ENCODE data around the gene PPP1R17.

PPP1R17 gene

DNA sequence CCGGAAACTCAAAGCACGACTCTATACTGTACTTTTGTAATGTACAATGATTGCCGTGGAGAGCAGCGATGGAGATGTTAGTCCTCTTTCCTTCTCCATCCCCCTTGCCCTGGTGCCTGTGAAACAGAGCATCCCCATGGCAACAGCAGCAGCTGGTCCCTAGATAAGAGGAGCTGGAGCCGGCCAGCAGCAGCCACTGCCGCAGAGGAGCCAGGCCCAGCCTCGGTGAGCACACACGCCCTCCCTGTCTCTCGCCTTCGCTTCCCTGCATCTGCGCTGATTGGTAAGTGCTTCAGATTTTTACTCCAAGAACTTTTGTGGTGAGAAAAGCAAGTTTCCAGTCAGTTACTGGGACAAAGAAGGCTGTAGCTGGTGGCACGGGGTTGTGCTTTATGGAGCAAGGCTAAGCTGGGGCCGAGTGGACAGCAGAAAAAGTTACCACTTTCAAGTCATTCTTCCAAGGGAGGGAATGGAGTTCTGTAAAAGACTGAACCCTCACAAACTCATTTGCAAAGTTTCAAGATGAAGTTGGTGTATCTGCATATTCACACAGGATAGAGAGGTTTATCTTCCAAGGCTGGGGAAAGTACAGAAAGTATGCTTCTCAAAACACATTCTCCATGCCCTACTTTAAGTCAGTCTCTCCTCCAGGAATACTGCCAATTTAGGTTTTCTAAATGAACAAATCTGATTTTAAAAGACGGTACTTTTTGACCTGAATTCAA lies at the start of gene PPP1R17:
TSS of gene PPP1R17 (plus strand) at position 192 of the 725 bp plus-strand sequence. CDS start 5,227 bp downstream, outside the sequence.
- DNase-seq (ENCODE audit: low read depth), result no peak

DNA sequence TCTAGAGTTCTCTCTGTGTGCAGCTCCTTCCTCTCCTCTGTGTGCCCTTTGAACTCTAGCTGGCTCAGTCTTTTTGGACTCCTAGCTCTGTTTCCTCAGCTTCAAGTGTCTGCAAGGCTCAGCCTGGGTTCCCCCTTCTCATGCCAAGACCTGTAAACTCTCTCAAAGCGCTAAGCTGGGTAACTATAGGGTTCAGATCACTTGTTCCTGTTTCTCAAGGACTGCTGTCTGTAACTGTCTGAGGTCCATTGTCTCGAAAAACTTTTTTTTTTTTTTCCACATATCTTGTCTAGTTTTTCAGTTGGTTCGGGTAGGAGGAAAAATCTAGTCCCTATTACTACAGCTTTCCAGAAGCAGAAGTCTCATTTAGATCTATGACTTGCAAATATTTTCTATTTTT lies 46.6 kb upstream of the PPP1R17 start:
- DNase-seq (ENCODE audit: low read depth), result no peak

DNA sequence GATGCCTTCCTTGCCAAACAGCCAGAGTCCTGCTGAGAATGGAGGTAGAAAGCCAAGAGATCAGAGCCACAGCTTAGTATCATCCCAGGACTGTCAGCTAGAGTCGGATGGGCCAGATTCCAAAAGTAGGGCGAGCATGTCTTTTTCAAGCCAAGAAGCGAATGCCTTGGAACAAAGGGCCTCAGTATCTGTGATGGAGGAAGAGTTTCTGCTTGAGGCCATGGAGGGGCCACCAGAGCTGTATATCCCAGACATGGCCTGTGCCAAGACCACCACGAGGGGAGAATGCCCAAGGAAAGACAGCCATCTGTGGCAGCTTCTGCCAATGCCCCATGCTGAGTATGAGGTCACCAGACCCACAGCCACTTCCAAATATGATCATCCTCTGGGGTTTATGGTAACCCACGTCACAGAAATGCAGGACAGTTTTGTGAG lies 44.3 kb upstream of the PPP1R17 start:
- no peak for DNase-seq (ENCODE audit: low read depth)

DNA sequence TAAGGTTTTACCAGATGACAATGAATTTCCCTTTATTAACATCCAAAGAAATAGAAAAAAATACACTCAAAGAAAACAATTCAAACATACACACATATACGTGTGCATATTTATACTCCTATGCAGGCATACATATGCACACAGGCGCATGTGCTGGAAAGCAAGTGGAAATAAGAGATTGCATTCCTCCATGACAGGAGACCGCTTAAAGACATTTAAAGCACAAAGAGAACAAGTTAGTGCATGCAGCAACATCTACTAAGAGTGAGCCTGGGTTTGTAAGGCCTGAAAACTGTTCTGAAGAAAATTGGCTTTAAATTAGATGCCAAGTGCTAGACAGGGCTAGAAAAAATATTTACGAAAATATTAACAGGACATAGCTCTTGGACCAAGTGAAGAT lies 40.1 kb upstream of the PPP1R17 start:
- DNase-seq (ENCODE audit: low read depth), result no peak

DNA sequence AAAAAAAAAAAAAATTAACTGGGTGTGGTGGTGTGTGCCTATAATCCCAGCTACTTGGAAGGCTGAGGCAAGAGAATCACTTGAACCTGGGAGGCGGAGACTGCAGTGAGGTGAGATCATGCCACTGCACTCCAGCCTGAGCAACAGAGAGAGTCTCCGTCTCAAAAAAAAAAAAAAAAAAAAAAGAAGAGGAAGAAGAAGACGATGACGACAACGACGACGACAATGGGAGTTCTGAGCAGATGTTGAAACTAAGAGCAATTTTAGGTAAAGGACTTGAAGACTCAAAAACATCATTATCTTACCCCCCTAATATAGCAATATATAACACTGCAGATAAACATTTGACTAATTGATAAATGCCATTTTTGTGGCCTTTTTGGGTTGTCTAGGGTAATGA lies 39.5 kb upstream of the PPP1R17 start:
- no peak for DNase-seq (ENCODE audit: low read depth)

DNA sequence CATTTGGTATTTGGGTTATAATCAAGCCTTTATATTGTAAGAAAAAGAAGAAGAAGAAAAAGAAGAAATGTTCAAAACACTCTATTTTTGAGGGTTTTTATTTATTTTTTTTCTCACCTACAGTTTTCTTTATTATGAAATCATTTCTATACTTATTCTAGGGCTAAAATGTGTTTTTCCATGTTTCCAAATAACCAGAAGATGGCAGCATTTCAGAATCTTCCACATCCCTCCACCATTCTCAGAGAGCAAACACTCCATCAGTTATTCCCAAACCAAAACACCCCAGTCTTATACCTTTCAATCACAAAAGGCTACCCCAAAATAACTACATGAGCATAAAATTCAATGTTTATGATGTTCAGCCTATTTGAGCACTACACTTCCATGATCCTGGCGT lies 38.7 kb upstream of the PPP1R17 start:
- DNase-seq (ENCODE audit: low read depth), result no peak

DNA sequence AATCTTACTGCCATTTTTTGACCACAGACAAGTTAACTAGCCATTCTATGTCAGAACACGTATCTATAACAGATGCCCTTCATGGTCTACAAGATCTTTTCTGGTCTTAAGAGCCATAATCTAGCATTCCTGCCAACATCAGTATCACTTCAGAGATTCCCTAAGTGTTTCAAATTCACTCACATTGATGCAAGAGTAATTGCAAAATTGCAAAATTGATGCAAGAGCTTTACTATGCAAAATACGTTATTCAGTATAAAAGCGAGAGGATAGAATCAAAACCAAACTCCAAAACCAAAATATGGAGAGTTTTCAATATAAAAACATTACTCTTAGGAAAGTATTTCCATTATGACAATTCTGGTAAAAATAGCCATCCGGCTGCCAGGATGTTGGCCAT lies 38.1 kb upstream of the PPP1R17 start:
- no peak for DNase-seq (ENCODE audit: low read depth)

DNA sequence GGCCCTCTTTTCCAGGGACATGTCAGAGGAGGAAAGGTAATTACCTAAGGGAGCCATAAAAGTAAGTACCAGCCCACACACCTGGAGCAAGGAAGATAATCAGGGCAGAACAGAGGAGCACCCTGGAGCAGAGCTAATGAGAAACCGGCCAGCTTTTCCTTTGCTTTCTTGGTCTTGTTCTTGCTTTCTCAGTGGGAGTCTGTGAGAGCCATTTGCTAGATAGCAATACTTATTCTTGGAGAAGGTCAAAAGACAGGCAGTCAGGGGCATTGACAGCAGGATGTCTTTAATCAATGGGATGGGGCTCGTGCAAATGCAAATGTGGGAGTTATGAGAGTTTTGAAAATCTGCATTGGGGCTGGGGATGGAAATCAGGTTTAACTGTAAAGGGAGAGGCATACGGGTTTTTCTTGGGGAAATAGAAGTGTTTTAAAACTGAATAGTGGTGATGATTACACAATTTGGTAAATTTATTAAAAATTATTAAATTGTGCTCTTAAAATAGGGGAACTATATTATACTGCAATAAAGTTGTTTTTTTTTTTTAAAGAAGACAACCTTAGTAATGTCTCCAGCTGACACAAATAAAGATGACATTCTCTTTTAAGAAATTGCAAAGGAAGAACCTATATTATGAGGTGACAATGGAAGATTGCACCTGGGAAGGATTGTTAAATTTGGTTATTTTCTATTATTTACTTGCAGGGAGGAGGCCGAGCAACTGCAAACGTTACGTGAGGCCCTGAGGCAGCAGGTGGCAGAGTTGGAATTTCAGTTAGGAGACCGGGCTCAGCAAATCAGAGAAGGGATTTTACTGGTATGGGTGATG lies 35.6 kb upstream of the PPP1R17 start:
- no peak for DNase-seq (ENCODE audit: low read depth)

DNA sequence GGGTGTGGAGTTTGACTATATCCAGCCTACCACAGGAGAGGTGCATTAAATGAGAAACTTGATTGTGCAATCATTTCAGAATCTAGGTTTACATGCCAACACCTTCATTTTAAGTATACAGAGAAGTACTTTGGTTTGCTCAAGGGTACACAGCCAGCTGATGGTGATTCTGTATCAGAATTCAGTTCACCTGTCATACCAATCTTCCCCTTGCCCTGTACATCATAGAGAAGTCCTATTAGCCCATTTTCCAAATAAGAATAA lies 35.0 kb upstream of the PPP1R17 start:
- DNase-seq (ENCODE audit: low read depth), result no peak

DNA sequence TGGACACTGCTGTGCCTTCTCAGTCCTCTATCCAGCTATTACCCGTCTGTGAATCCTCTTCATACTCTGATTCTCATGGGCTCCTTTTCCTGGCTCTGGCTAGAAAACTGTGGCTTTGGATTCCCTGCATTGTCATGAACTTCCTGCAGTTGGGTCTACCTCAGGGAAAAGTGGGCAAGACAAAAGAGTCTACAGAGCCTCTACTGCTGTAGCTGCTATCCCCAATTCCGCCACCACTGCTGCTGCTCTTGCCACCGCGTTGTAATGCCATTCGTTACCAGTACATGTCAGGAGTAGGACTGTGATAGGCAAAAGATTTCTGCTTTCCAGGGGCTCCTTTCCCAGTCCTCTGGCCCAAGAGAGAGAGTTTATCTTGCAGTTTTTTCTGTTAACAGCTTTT lies 23.9 kb upstream of the PPP1R17 start:
- no peak for DNase-seq (ENCODE audit: low read depth)

DNA sequence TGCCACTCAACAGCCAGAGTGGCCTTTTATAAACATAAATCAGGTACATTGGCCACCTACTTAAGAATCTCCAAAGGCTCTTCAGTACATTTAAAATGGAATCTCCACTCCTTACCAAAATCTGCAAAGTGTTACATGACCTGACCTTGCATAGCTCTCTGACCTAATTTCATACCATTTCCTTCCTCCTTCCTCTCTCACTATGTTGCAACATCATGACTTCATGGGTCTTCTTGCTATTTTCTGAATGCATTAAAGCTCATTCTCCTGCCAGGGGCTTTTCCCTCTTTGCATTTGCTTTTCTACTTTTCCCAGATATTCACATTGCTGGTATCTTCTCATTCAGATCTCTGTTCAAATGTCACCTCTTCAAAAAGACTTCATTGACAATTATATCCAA lies 22.1 kb upstream of the PPP1R17 start:
- DNase-seq (ENCODE audit: low read depth), result no peak

DNA sequence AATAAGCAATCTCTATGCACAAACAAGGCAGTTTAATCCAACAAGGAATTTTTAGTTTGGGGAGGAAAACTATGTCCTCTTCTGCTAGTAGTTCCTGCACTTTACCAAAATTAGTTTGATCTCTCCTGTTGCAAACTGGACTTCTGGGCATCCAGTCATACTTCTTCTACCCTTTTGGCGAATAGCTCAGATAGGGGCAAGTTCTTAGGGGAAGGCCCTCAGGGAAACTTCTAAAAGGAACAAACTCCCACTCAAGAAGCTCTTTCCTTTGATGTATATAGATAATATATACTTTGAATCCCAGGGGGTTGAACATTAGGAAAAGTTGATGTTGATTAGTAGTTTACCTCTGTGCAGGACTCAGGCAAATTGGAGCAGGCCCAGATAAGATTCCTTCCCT lies 21.5 kb upstream of the PPP1R17 start:
- no peak for DNase-seq (ENCODE audit: low read depth)

DNA sequence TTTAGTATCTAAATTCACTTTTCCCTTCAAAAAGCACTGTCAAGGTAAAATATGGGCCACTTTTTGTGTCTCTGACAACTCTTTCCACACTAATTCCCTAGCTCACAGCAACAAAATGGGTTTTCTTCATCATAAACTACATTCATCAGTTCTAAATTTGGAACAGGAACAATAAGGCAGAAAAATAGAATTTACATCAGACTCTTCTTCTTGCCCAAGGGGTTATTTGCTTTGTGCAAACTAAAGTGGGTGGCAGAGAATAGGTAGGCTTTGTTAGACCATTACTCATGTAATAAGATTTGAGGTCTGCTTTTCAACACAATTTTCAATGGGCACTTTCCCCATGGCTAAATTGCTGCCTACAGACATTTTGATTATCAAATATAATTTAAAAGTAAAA lies 17.6 kb upstream of the PPP1R17 start:
- DNase-seq (ENCODE audit: low read depth), result no peak

DNA sequence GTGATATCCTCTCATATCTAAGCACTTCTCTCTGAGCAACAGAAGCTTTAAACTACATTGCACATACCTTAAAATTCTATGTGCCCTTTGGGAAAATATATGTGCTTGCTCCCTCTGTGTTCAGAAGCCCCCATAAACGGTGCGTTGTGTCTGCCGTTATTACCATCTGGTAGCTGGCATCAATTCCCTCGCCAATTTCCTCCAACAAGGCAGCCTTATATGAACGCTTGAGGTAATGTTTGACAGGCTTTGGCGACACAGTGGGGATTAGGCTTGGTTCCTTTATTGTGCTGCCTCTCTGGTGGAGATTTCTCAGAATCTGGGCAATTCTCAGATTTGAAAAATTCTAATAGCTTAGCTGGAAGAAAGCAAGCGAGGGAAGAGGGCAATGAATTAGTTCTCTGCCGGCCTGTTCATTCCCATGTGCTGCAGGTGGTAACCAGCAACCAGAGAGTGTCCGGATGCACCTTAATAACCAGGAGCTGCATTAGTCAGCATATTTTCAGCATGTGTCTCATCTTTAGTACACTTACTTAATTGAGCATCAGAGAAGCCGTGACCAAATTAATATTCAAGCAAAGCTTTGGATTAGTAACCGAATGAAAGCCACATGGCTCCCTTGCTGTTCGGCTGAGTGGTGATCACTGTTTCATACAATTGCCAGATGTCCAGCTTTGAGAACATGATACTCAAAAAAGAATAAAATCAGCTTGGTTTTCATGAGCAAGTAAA lies 7.3 kb upstream of the PPP1R17 start:
- no peak for DNase-seq (ENCODE audit: low read depth)

DNA sequence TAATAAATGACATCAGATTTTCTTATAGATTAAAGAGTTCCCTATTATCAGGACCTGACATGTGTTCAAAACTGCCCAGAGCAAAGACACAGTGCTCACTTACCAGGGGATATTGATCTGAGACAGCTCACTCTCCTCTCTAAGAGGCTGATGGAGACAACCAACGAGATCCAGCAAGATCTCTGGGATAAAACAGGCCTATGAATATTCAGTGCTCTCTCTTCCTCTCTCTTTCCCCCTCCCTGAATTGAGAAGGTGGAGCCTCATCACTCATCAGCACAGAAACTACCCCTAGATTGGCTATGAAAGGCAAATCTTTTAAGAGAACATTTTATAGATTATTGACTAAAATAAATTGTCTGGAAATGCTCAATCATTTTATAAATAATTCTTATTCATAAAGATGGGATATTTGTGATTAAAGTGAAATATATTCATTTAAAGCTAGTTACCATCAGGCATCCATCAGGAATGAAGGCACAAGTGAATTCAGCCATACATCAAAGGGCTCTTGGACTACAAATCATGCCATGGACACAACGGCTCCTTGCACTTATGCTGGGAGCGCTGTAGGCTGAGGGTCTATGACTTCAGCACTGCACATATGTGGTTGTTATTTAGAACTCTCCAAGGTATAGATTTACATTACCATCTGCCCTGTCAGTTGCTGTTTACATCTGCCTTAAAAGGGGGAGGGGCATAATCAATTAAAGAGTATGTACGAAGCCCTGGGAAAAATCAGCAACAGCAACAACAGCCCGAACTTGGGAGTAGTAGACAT lies 3.4 kb upstream of the PPP1R17 start:
- DNase-seq (ENCODE audit: low read depth), result no peak

DNA sequence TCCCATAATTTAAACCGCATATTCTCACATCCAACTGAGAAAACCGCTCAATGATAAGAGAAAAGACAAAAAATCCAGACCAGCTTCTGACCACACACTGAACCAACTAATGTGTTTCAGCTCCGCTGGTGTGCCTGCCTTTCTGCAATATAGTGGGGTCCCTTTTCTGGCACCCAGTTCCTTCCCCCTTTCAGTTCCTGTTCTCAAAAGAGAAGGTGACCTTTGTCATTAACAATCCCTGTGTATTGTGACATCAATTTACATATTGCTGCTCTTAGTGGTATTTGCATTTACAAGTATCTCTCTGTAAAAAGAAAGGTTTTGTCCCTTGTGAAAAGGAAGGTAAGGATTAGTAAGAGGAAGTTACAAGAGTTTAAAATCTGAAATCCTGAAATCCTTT lies 1.4 kb downstream of the PPP1R17 start:
- DNase-seq (ENCODE audit: low read depth), result no peak

DNA sequence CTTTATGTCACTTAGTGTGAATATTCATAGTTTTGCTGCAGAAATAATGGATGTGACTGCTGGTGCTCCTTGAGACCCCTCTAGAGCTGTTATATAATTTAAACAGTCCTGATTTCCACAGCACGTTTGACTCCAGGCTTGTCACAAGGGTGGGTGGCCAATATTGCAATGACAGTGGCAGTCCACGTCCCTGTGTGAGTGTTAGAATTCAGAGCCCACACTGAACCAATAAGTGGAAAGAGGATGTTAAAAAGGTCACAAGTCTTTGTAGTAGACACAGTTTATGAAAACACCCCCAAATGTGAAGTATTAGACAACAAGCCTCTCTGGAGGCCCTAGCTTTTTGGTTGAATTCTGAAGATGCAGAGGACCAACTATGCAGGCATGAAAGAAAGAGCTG lies 2.0 kb downstream of the PPP1R17 start:
- no peak for DNase-seq (ENCODE audit: low read depth)

DNA sequence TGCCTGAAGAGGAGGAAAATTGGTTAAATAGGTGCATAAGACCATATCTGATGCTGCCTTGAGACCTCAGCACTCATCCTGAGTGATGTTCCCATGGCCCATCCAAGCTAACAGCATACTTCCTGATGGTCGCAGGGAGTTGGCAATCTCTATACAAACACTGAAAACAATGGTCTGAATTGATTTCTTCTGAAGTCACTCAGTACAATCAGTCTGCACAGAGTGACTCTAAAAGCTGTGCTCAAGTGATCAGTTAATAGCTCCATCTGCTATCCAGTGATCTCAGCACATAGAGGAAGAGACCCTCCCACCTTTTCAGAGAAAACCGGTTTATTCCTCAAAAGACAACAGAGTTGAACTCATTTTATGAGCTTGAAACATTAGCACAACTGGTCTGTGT lies 3.9 kb downstream of the PPP1R17 start:
- no peak for DNase-seq (ENCODE audit: low read depth)

DNA sequence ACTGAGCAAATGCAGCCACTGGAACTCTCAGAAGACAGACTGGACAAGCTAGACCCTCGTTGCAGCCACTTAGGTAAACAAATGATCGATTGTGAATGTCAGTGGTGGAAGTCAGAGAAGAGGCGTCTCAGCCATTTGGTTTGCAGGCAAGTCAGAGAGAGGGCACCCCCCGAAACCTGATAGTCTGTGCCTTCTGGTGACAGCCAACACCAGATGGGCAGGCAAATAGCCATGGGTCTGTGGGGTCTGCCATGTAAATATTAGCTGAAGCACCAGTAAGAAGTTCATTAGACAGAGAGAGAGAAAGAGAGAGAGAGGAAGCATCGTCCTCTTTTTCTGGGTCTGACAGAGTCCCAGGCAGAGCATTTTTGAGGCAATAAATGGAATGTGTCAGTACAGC lies 5.4 kb downstream of the PPP1R17 start:
- DNase-seq (ENCODE audit: low read depth), result no peak

DNA sequence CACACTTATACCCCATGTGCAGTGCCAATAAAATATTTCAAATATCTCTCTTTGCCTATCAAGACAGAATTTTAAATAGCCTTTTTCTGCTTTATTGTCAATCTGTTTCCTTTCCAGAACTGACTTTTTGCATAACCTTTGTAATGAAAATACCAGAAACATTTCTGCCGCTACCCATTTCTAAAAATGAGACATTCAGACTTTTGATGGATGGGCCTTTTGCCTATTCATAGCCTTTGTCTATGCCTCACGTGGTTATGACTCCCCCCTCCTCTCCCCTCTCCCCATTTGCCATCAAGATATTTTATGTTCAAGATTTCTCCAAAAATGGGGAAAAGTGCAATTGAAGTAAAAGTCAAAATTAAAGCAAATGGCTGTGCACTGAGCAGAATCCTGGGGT lies 5.9 kb downstream of the PPP1R17 start:
- DNase-seq (ENCODE audit: low read depth), result no peak

DNA sequence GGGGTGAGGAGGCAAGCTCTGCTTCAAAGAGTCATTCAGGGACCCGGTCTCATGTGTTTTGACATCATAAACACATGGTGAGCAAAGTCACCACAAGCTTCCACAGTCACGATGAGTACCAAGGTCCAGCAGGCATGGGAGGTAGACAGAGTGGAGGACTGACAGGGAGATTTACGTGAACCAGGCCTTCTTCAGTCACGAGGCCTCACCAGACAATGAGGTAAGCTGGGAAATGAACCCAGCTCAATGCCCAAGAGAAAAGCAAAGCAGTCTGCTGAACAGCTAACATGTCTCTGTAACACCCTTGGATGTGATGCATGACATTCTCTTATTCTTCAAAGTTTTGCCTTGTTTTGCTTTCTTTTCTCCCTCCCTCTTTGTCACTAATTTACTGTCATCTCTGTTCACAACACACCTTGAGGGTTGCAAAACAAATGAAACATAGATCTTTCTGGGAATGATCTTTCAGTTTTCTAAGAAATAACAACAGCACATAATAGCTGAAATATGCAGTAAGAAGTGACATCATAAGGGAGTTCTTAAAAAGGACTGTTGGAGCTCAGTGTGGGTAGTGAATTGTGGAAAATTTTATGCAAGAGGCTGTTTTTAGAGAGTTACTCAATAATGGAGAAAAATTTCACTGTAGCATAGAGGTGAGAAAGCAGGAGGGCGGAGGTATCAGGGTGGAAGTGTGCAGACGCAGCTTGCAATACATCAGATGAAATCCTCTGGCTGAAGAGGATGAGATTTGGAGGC lies 9.0 kb downstream of the PPP1R17 start:
- no peak for DNase-seq (ENCODE audit: low read depth)

DNA sequence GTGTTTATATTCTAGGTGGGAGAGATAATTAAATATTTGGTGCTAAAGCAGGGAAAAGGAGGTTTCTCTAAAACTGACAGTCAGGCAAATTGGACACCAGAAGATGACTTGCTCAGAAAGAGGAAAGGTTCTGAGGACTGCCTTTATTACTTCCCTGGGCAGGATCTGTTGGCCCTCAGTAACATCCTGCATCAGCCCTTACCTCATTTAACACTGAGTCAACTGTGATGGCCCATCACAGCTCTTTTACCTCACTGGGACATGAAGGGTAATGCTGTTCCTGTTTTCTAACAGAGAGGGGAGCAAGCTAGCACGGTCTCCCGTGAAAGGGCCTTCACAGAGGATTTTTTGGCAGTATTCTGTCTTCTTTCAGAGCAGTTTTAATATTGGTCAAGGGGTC lies 12.0 kb downstream of the PPP1R17 start:
- no peak for DNase-seq (ENCODE audit: low read depth)
